SU-DHL-6 (cell line): Measurements from ENCODE around the gene SLC7A5.

Source experiments
- EZH2phosphoT487 ChIP-seq: fragments of 200-600 bp; sonication (generic), shearing (Covaris generic); conservative IDR thresholded peaks from 2 replicates; pipeline ENCODE4 v1.6.1; 2018; ENCODE audit warnings: mild to moderate bottlenecking, antibody characterized with exemption, low read length, moderate library complexity, mixed read lengths
- TF ChIP-seq, protein P1 (sequence below): fragments of 200-600 bp; sonication (generic); IDR thresholded peaks from one replicate; pipeline ENCODE4 v1.5.1; 2017; ENCODE audit warnings: antibody characterized with exemption, mild to moderate bottlenecking, low read length, moderate library complexity; ENCODE audit not compliant: insufficient read depth, poor library complexity, severe bottlenecking

DNA sequence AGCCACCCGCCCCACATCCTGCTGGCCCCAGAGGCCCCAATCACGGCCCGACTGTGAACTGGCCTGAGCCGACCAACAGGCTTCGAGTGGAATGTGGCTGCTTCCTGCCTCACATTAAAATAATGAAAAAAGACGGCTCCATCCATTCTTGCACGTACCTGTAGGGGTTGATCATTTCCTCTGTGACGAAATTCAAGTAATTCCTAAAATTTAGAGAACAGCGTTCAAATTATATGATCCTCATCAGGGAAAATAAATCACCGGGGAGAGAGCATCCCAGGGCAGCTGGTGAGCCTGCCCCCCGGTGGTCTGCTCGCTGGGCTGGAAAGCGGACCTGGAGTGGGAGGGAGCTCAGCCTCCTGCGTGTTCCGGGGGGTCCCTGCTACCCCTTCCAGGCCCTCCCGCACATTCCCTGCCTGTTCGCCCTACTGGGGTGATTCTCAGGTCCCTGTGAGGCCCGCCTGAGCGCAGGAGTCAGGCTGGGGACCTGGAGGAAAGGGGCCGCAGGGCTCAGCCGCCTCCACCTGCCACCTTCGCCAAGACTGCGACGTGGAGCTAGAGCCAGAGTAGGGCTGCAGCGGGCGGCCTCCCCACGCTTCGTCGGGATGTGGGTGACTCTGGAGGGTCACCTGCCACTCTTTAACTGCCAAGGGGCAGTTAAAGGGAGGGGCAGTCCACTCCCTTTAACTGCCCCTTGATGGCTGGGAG lies 28.9 kb downstream of the SLC7A5 start:
- TF ChIP-seq, protein P1, sequence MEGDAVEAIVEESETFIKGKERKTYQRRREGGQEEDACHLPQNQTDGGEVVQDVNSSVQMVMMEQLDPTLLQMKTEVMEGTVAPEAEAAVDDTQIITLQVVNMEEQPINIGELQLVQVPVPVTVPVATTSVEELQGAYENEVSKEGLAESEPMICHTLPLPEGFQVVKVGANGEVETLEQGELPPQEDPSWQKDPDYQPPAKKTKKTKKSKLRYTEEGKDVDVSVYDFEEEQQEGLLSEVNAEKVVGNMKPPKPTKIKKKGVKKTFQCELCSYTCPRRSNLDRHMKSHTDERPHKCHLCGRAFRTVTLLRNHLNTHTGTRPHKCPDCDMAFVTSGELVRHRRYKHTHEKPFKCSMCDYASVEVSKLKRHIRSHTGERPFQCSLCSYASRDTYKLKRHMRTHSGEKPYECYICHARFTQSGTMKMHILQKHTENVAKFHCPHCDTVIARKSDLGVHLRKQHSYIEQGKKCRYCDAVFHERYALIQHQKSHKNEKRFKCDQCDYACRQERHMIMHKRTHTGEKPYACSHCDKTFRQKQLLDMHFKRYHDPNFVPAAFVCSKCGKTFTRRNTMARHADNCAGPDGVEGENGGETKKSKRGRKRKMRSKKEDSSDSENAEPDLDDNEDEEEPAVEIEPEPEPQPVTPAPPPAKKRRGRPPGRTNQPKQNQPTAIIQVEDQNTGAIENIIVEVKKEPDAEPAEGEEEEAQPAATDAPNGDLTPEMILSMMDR = no peak
- no peak for TF ChIP-seq EZH2phosphoT487
